Breast epithelium (tissue), 3 donors: ENCODE measurements around the gene COL4A5.

Experiments used
- CTCF ChIP-seq, 3 donors: fragments of 450-650 bp; IDR thresholded peaks; one replicate each; pipeline ENCODE4 v1.5.1; 2016 to 2017; ENCODE audit warnings: antibody characterized with exemption in 3 of 3, mild to moderate bottlenecking in 3 of 3, moderate library complexity in 3 of 3
- POLR2A ChIP-seq: fragments of 450-650 bp; IDR thresholded peaks from one replicate; pipeline ENCODE4 v1.6.1; 2016; ENCODE audit warnings: antibody characterized with exemption, mild to moderate bottlenecking, moderate library complexity
- POLR2AphosphoS5 ChIP-seq, 3 donors: sonication (generic); formaldehyde crosslinking; IDR thresholded peaks; one replicate each; pipeline ENCODE4 v1.6.1; 2017; ENCODE audit warnings: antibody characterized with exemption in 3 of 3

DNA sequence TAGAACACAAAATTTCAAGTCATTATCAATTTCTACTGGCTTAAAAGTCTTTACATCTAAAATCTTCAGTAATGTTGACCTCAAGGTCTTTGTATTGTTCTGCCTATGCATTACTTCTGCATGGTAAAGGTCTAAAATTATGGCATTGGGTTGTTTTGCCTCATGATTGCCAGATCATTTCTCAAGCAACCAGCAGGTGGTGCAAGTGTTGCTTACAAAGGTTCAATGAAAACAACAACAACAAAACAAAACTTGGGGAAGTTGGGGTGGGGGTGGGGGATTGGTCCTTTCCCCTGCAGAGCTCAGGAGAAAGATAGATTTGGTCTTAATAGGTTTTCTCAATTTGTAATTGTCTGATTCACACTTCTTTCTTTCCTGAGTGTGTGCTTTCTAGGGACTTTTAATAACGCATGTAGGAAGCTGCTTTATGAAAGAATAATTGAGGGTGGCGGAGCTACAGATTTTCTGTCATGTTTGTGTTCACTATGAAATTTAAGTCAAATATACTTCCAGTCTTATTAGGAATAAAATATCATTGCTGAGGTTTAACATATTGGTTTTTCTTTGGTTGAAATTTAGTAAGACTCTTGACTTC lies 145.1 kb downstream of the COL4A5 start:
- no peak for TF ChIP-seq CTCF (IDR thresholded peaks at IDR 0.05)
- TF ChIP-seq POLR2AphosphoS5 (IDR thresholded peaks at IDR 0.05): no peak
- no peak for TF ChIP-seq POLR2A
